GM19372 (cell line): Measurements from ENCODE around the gene LOXHD1.

Experiments
- ATAC-seq: cut with Tn5 transposase; IDR thresholded peaks from one replicate; pipeline ENCODE4 v1.9.1; 2021; ENCODE audit warnings: mild to moderate bottlenecking, low read depth, moderate library complexity; ENCODE audit not compliant: unreplicated experiment

Gene LOXHD1

GRCh38 chr18:46581648-46582047 is 75.4 kb downstream of the LOXHD1 start:
- no peak for ATAC-seq

- ATAC-seq: no peak
Measured at GRCh38 chr18:46578987-46579386, 78.0 kb downstream of the LOXHD1 start.

- no peak for ATAC-seq
Measured at GRCh38 chr18:46577546-46577945, 79.5 kb downstream of the LOXHD1 start.

- ATAC-seq: no peak
Measured at GRCh38 chr18:46575851-46576250, 81.2 kb downstream of the LOXHD1 start.

- ATAC-seq: no peak
Measured at GRCh38 chr18:46574743-46575115, 82.3 kb downstream of the LOXHD1 start.

GRCh38 chr18:46574000-46574742 is 82.8 kb downstream of the LOXHD1 start:
- ATAC-seq: peak; percentile 76

GRCh38 chr18:46573156-46573555 is 83.9 kb downstream of the LOXHD1 start:
- ATAC-seq: no peak

- no peak for ATAC-seq
Measured at GRCh38 chr18:46571756-46572155, 85.3 kb downstream of the LOXHD1 start.

GRCh38 chr18:46570666-46571065 is 86.4 kb downstream of the LOXHD1 start:
- no peak for ATAC-seq

- ATAC-seq: no peak
Measured at GRCh38 chr18:46570134-46570533, 86.9 kb downstream of the LOXHD1 start.

GRCh38 chr18:46569211-46569610 is 87.8 kb downstream of the LOXHD1 start:
- no peak for ATAC-seq

- ATAC-seq: no peak
Measured at GRCh38 chr18:46567196-46567595, 89.8 kb downstream of the LOXHD1 start.

GRCh38 chr18:46566111-46566510 is 90.9 kb downstream of the LOXHD1 start:
- no peak for ATAC-seq

GRCh38 chr18:46565256-46565655 is 91.8 kb downstream of the LOXHD1 start:
- no peak for ATAC-seq

- no peak for ATAC-seq
Measured at GRCh38 chr18:46563317-46563716, 93.7 kb downstream of the LOXHD1 start.

GRCh38 chr18:46562674-46563192 is 94.3 kb downstream of the LOXHD1 start:
- ATAC-seq: no peak

- ATAC-seq: no peak
Measured at GRCh38 chr18:46560671-46561045, 96.4 kb downstream of the LOXHD1 start.

GRCh38 chr18:46559946-46560670 is 96.9 kb downstream of the LOXHD1 start:
- ATAC-seq: no peak

- no peak for ATAC-seq
Measured at GRCh38 chr18:46559296-46559695, 97.7 kb downstream of the LOXHD1 start.

- ATAC-seq: no peak
Measured at GRCh38 chr18:46556590-46557206, 100.3 kb downstream of the LOXHD1 start.

- no peak for ATAC-seq
Measured at GRCh38 chr18:46555724-46556123, 101.3 kb downstream of the LOXHD1 start.
